HL-60 (cell line): ENCODE measurements around the gene ALPK3.

Source experiments
- DNase-seq, 2 experiments: peaks; one replicate each; pipeline ENCODE4 v3.0.0-alpha.2; 2010 to 2020; ENCODE audit warnings: low read depth in 1 of 2, low spot score in 1 of 2
- H3K27ac ChIP-seq: fragments of 250-450 bp; sonication (Bioruptor Pico); replicated peaks from 2 replicates; pipeline ENCODE4 v1.5.1; 2020; ENCODE audit warnings: mild to moderate bottlenecking, moderate library complexity
- H3K27me3 ChIP-seq: fragments of 250-450 bp; sonication (Bioruptor Pico); 2 replicates; pipeline ENCODE4 v1.5.1; 2021; ENCODE audit warnings: mild to moderate bottlenecking, moderate library complexity; ENCODE audit not compliant: insufficient read depth, poor library complexity, severe bottlenecking
- H3K4me3 ChIP-seq: replicated peaks from 2 replicates; pipeline ENCODE4 v1.5.1; 2011; ENCODE audit warnings: mild to moderate bottlenecking, control low read depth, low read length; ENCODE audit not compliant: insufficient read depth
- GABPA ChIP-seq: IDR thresholded peaks from 2 replicates; pipeline ENCODE4 v1.6.1; 2012; ENCODE audit warnings: low read depth
- POLR2AphosphoS5 ChIP-seq: IDR thresholded peaks from 2 replicates; pipeline ENCODE4 v1.6.1; 2012; ENCODE audit warnings: low read depth
- SPI1 ChIP-seq: IDR thresholded peaks from 2 replicates; pipeline ENCODE4 v1.6.1; 2012; ENCODE audit warnings: low read depth, mild to moderate bottlenecking, borderline replicate concordance
- TF ChIP-seq, protein P1 (sequence below): IDR thresholded peaks from 2 replicates; pipeline ENCODE4 v1.6.1; 2012; ENCODE audit warnings: low read depth; ENCODE audit not compliant: insufficient replicate concordance
- TF ChIP-seq, protein P2 (sequence below): IDR thresholded peaks from one replicate; pipeline ENCODE4 v1.5.1; 2011; ENCODE audit warnings: low read length, control low read depth, inconsistent platforms; ENCODE audit not compliant: insufficient read depth

The ALPK3 gene

GRCh38 chr15:84830036-84830435 is 12.9 kb downstream of the ALPK3 start:
- Histone ChIP-seq H3K4me3 (no peak overlapping the region), H3K27me3 (no peaks in the 10 kb centered on the region), H3K27ac (no peak overlapping the region)
- TF ChIP-seq, protein P1, sequence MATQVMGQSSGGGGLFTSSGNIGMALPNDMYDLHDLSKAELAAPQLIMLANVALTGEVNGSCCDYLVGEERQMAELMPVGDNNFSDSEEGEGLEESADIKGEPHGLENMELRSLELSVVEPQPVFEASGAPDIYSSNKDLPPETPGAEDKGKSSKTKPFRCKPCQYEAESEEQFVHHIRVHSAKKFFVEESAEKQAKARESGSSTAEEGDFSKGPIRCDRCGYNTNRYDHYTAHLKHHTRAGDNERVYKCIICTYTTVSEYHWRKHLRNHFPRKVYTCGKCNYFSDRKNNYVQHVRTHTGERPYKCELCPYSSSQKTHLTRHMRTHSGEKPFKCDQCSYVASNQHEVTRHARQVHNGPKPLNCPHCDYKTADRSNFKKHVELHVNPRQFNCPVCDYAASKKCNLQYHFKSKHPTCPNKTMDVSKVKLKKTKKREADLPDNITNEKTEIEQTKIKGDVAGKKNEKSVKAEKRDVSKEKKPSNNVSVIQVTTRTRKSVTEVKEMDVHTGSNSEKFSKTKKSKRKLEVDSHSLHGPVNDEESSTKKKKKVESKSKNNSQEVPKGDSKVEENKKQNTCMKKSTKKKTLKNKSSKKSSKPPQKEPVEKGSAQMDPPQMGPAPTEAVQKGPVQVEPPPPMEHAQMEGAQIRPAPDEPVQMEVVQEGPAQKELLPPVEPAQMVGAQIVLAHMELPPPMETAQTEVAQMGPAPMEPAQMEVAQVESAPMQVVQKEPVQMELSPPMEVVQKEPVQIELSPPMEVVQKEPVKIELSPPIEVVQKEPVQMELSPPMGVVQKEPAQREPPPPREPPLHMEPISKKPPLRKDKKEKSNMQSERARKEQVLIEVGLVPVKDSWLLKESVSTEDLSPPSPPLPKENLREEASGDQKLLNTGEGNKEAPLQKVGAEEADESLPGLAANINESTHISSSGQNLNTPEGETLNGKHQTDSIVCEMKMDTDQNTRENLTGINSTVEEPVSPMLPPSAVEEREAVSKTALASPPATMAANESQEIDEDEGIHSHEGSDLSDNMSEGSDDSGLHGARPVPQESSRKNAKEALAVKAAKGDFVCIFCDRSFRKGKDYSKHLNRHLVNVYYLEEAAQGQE: no peak
- TF ChIP-seq, protein P2, sequence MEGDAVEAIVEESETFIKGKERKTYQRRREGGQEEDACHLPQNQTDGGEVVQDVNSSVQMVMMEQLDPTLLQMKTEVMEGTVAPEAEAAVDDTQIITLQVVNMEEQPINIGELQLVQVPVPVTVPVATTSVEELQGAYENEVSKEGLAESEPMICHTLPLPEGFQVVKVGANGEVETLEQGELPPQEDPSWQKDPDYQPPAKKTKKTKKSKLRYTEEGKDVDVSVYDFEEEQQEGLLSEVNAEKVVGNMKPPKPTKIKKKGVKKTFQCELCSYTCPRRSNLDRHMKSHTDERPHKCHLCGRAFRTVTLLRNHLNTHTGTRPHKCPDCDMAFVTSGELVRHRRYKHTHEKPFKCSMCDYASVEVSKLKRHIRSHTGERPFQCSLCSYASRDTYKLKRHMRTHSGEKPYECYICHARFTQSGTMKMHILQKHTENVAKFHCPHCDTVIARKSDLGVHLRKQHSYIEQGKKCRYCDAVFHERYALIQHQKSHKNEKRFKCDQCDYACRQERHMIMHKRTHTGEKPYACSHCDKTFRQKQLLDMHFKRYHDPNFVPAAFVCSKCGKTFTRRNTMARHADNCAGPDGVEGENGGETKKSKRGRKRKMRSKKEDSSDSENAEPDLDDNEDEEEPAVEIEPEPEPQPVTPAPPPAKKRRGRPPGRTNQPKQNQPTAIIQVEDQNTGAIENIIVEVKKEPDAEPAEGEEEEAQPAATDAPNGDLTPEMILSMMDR: no peak
- DNase-seq: no peak

- DNase-seq: no peak
- TF ChIP-seq POLR2AphosphoS5: no peak
- TF ChIP-seq, protein P2: no peak
- TF ChIP-seq, protein P1: no peak
- no peak for TF ChIP-seq SPI1
- no peak for TF ChIP-seq GABPA
- Histone ChIP-seq H3K27me3 (no peaks in the 10 kb centered on the region), H3K4me3 (no peak overlapping the region), H3K27ac (no peak overlapping the region)
Observed at GRCh38 chr15:84831028-84831427, 13.9 kb downstream of the ALPK3 start.

DNA sequence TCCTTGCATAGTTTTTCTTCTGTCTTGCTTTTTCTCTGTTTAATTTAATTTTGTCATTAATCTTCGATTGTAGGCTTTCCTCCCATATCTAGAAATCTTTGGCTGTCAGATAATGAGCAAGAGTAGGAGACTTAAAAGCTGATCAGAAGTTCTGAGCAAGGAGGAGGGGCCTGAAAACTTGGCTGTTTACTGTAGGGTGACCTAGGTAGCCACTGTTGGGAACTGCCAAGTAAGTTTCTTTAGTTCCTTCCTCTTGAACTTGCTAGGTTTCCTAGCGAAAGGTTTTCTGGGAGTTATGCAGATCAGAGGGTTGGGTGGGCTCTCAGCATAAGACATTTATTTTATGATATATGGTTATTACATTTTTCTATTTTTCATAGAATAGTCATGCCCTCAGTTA is 14.5 kb downstream of the ALPK3 start:
- Histone ChIP-seq H3K27me3 (no peaks in the 10 kb centered on the region), H3K4me3 (no peak overlapping the region), H3K27ac (no peak overlapping the region)
- no peak for DNase-seq
- TF ChIP-seq, protein P1: no peak
- TF ChIP-seq GABPA (no peak), POLR2AphosphoS5 (no peak), SPI1 (no peak)
- TF ChIP-seq, protein P2: no peak
